Smooth muscle cell (in vitro differentiated cells): ENCODE data around the gene RPS6KA5. TPM values are rescaled to one million over a fixed set of nuclear protein-coding genes. Genes with fewer than 3 reads are reported as not detected.

ENCODE experiments used
- DNase-seq: peaks from one replicate; lab custom pipeline; 2025; ENCODE audit not compliant: unreplicated experiment; lab: John Stamatoyannopoulos, UW
- H2AFZ ChIP-seq: fragments of 200-600 bp; sonication (generic); 2 replicates; pipeline ENCODE4 v1.6.0; 2016; ENCODE audit warnings: antibody characterized with exemption, low read depth, mild to moderate bottlenecking
- H3F3A ChIP-seq: fragments of 200-600 bp; sonication (generic); 2 replicates; pipeline ENCODE4 v1.6.0; 2017; ENCODE audit warnings: antibody characterized with exemption, low read depth
- H3K27ac ChIP-seq: fragments of 200-600 bp; sonication (generic); 2 replicates; pipeline ENCODE4 v1.5.1; 2016; ENCODE audit warnings: low read depth, mild to moderate bottlenecking
- H3K27me3 ChIP-seq: fragments of 200-600 bp; sonication (generic); 2 replicates; pipeline ENCODE4 v1.6.1; 2016; ENCODE audit warnings: low read depth, mild to moderate bottlenecking
- H3K36me3 ChIP-seq: fragments of 200-600 bp; sonication (generic); 2 replicates; pipeline ENCODE4 v1.5.1; 2016; ENCODE audit warnings: low read depth
- H3K4me1 ChIP-seq: fragments of 200-600 bp; sonication (generic); 2 replicates; pipeline ENCODE4 v1.5.1; 2016; ENCODE audit warnings: low read depth
- H3K4me2 ChIP-seq: fragments of 200-600 bp; sonication (generic); 2 replicates; pipeline ENCODE4 v1.6.0; 2016; ENCODE audit warnings: mild to moderate bottlenecking
- H3K4me3 ChIP-seq: fragments of 200-600 bp; sonication (generic); 2 replicates; pipeline ENCODE4 v1.5.1; 2016; ENCODE audit warnings: mild to moderate bottlenecking
- H3K79me2 ChIP-seq: fragments of 200-600 bp; sonication (generic); 2 replicates; pipeline ENCODE4 v1.6.0; 2016; ENCODE audit warnings: low read depth, mild to moderate bottlenecking
- H3K9ac ChIP-seq: fragments of 200-600 bp; sonication (generic); 2 replicates; pipeline ENCODE4 v1.6.0; 2016; ENCODE audit warnings: low read depth
- H3K9me3 ChIP-seq: fragments of 200-600 bp; sonication (generic); replicated peaks from 2 replicates; pipeline ENCODE4 v1.5.1; 2016; ENCODE audit warnings: low read depth
- H4K20me1 ChIP-seq: fragments of 200-600 bp; sonication (generic); 2 replicates; pipeline ENCODE4 v1.6.0; 2016; ENCODE audit warnings: low read depth
- WGBS: methylation state at CpG from one replicate; pipeline ENCODE4 v1.1.7; 2016; ENCODE audit warnings: low lambda C conversion rate; 5-methylcytosine and 5-hydroxymethylcytosine counted together
- polyA plus RNA-seq: library from polyadenylated mRNA; unstranded; fragments of >200 nt; fragmentation: Nextera tagmentation; extraction: Ambion mirVana; gene quantifications from 2 replicates; pipeline ENCODE4 v1.2.1, GENCODE V29; 2016
- total RNA-seq: library from RNA; depleted of rRNA; stranded (reverse); fragments of >200 nt; gene quantifications from 2 replicates; pipeline ENCODE4 v1.2.3, GENCODE V29; 2014
- TF ChIP-seq, protein P1 (sequence below): fragments of 200-600 bp; sonication (generic); IDR thresholded peaks from 2 replicates; pipeline ENCODE4 v1.5.1; 2017; ENCODE audit warnings: borderline replicate concordance, mild to moderate bottlenecking, antibody characterized with exemption; ENCODE audit not compliant: insufficient read depth, poor library complexity, severe bottlenecking

The RPS6KA5 gene
- total and polyA plus RNA-seq, 2 experiments from 2014 or later, result 1.0 to 1.5 TPM

DNA sequence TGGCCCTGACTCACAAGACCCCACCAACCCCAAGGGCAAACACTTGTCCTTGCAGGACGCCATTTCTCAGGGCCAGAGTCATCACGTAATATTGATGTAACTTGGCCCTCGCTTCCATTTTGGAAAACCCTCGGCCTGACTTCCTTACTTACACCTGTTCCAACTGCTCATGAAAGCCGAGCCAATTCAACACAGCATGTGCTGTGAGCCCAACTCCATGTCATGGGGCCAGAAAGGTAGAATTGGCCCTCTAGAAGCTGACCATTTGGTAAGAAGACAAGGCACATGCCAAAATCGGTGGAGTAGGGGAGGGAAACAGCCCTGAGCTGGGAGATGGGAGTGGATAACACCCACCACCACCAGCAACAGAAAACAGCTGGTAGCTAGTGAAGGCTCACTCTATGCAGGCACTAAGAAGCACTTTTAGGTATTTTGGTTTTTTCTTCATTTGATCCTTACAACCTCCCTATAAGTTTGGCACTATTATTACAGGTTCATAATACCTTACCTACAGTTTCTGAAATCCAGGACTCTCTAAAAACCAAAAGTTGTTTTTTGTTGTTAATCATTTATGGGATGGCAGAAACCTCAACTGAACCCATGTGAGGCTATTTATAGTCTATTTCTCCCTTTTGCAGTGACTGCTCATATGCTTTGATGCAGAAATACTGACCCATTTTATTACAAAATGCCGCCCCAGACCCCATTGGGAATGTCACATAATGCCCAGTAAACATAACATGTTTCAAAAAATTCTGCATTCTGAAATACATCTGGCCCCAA lies 250.7 kb downstream of the RPS6KA5 start:
- no peak overlapping the region for H3K9ac ChIP-seq
- peaks cover 48% of the 10 kb centered on the region for H3K79me2 ChIP-seq
- no peak overlapping the region for H3K4me3 ChIP-seq
- H3K4me2 ChIP-seq, result no peak overlapping the region
- H3K27ac ChIP-seq, result no peak overlapping the region
- WGBS, result 95% methylated on average over 7 of the region's 7 CpGs
- no peaks in the 10 kb centered on the region for H3K36me3 ChIP-seq
- no peaks in the 10 kb centered on the region for H3K27me3 ChIP-seq
- no peaks in the 10 kb centered on the region for H3K9me3 ChIP-seq
- no peaks in the 10 kb centered on the region for H3F3A ChIP-seq
- H2AFZ ChIP-seq, result no peak overlapping the region
- TF ChIP-seq, protein P1, sequence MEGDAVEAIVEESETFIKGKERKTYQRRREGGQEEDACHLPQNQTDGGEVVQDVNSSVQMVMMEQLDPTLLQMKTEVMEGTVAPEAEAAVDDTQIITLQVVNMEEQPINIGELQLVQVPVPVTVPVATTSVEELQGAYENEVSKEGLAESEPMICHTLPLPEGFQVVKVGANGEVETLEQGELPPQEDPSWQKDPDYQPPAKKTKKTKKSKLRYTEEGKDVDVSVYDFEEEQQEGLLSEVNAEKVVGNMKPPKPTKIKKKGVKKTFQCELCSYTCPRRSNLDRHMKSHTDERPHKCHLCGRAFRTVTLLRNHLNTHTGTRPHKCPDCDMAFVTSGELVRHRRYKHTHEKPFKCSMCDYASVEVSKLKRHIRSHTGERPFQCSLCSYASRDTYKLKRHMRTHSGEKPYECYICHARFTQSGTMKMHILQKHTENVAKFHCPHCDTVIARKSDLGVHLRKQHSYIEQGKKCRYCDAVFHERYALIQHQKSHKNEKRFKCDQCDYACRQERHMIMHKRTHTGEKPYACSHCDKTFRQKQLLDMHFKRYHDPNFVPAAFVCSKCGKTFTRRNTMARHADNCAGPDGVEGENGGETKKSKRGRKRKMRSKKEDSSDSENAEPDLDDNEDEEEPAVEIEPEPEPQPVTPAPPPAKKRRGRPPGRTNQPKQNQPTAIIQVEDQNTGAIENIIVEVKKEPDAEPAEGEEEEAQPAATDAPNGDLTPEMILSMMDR, result no peak
- no peaks in the 10 kb centered on the region for H3K4me1 ChIP-seq
- peaks cover 59% of the 10 kb centered on the region for H4K20me1 ChIP-seq
- no peak for DNase-seq

DNA sequence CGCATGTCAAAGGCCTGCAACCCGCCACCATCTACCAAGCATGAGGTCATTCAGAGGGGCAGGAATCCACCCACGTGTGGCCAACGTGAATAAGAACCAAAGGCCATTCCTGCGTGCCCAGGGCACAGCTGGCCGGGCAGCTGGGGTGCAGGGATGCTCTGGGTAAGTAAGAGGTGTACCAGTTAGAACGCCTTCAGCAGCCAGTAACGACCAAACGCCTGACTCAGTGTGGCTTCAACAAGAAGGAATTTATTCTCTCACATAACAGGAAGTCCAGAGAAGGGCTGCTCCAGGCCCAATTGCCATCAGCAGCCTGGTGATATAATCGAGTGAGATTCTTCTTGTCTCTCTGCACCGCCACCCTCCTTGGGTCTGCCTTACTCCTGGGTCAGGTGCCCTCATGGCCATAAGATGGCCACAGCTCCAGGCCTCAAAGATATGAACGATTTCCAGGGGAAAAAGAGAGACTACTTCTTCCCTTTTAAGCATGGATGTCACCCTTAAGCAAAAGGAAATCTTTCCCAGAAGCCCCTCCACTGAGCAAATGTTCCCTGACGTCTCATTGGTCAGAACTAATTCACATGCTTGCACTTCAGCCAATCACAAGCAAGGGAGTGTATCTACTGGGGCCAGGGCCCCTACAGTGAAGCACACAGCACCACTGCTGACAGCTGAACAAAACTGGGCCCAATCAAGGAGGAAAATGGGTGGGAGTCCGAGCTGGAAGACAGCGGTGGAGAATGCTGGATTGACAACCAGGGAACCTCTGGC lies 251.5 kb downstream of the RPS6KA5 start:
- Histone ChIP-seq H3K9ac (no peak overlapping the region), H3F3A (no peaks in the 10 kb centered on the region), H4K20me1 (peaks cover 51% of the 10 kb centered on the region), H3K9me3 (no peaks in the 10 kb centered on the region), H3K27me3 (no peaks in the 10 kb centered on the region), H3K4me3 (no peak overlapping the region), H2AFZ (no peak overlapping the region), H3K4me2 (no peak overlapping the region), H3K27ac (no peak overlapping the region), H3K4me1 (no peaks in the 10 kb centered on the region), H3K79me2 (peaks cover 42% of the 10 kb centered on the region), H3K36me3 (no peaks in the 10 kb centered on the region)
- TF ChIP-seq, protein P1, result no peak
- WGBS, result 86% methylated on average over 15 of the region's 15 CpGs
- no peak for DNase-seq

DNA sequence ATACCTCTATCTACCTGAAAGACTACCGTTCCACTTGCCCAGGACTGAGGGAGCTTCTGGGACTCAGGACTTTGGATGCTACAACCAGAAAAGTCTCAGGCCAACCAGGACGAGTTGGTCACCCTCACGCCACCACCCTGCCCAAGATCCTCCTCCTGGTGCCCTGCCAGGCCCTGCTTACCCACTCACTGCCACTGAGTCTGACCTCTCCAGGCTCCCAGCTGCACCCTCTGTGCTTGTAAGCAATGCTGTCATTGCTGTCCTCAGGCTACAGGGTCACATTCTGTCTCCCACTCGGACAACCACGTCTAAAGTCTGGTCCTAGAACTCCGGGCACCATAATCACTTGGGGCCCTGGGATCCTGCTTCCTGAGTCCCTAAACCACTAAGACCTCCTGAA lies 253.4 kb downstream of the RPS6KA5 start:
- no peaks in the 10 kb centered on the region for H3F3A ChIP-seq

More for the DNA sequence above, 253.4 kb downstream of the RPS6KA5 start:
- Histone ChIP-seq H3K9ac (no peak overlapping the region), H3K4me3 (no peak overlapping the region), H4K20me1 (peaks cover 47% of the 10 kb centered on the region), H3K4me1 (no peaks in the 10 kb centered on the region), H3K9me3 (no peaks in the 10 kb centered on the region), H3K27ac (no peak overlapping the region), H3K79me2 (peaks cover 38% of the 10 kb centered on the region), H3K27me3 (no peaks in the 10 kb centered on the region), H3K36me3 (no peaks in the 10 kb centered on the region), H2AFZ (no peak overlapping the region), H3K4me2 (no peak overlapping the region)
- DNase-seq, result no peak
- TF ChIP-seq, protein P1, result no peak
- 79% methylated on average over 6 of the region's 6 CpGs for WGBS
